ENCODE measurements around the gene CXCL12. TPM values are rescaled to one million over a fixed set of nuclear protein-coding genes. Genes with fewer than 3 reads are reported as not detected.

The CXCL12 gene
- total and polyA plus RNA-seq, 2 of the 13 experiments (the other 11 are each of a cell fraction or from before 2014, with no cell fraction given), result not detected

GRCh38 chr10:44377651-44378310, 7.1 kb downstream of the CXCL12 start:
- Histone ChIP-seq H3K79me2 (ENCODE audit: insufficient read depth, low read length) (no peaks in the 10 kb centered on the region), H3K4me2 (ENCODE audit: low read depth, low read length) (no peak overlapping the region), H3K9me3 (ENCODE audit: low read length) (no peaks in the 10 kb centered on the region), H3K4me3 (replicated peaks in 1 of 3; ENCODE audit: insufficient read depth in 1 of 3, low read depth in 2 of 3, low read length in 3 of 3) (no peak overlapping the region), H2AFZ (ENCODE audit: low read length) (no peak overlapping the region), H3K9ac (ENCODE audit: insufficient read depth, low read depth, low read length) (no peak overlapping the region), H3K36me3 (replicated peaks in 1 of 2; ENCODE audit: control insufficient read depth in 1 of 2, insufficient read depth in 2 of 2, low read length in 2 of 2) (no peaks in the 10 kb centered on the region), H3K4me1 (ENCODE audit: insufficient read depth, low read length) (no peaks in the 10 kb centered on the region), H3K27me3 (ENCODE audit: control insufficient read depth in 1 of 2, insufficient read depth in 2 of 2, low read length in 2 of 2) (peaks cover 4 to 20% of the 10 kb centered on the region in 2 experiments; a peak in 4 of 5 replicates), H3K27ac (ENCODE audit: extremely low read length, insufficient read depth, low read length) (no peak overlapping the region), H4K20me1 (ENCODE audit: insufficient read depth, low read length) (no peaks in the 10 kb centered on the region)
- FAIRE-seq, result no peak
- in situ Hi-C loops (cut with HindIII; ENCODE audit: extremely low pct_ligation_motif_present, low pct_unique_long_range_greater_than_20kb), result no loop called here
- no peak for DNase-seq (ENCODE audit: low spot score)
- CTCF ChIA-PET (ENCODE audit: low intra/inter-chr PET ratio, low total read pairs), result no interaction called here
- BruUV-seq (replicated peaks), result no TSS peak
- intact Hi-C loops (cut with micrococcal nuclease; ENCODE audit: unreplicated experiment), result no loop called here
- no peak for ATAC-seq
- WGBS (ENCODE audit: low lambda C conversion rate), result 69% methylated on average over 14 of the region's 16 CpGs
- no peak for TF ChIP-seq ZNF576 (CRISPR knock-in tag; IDR thresholded peaks at IDR 0.05)
- TF ChIP-seq POLR2G (IDR thresholded peaks at IDR 0.05; ENCODE audit: low read depth, low read length), result no peak
- no peak for TF ChIP-seq USF2 (IDR thresholded peaks at IDR 0.05; ENCODE audit: low read depth, low read length)
- TF ChIP-seq USF2 (CRISPR knock-in tag; IDR thresholded peaks at IDR 0.05; ENCODE audit: borderline replicate concordance), result no peak
- POLR2A ChIA-PET, result no interaction called here

GRCh38 chr10:44376472-44377099, 8.3 kb downstream of the CXCL12 start:
- Histone ChIP-seq H3K9me3 (ENCODE audit: low read length) (no peaks in the 10 kb centered on the region), H3K27me3 (ENCODE audit: control insufficient read depth in 1 of 2, insufficient read depth in 2 of 2, low read length in 2 of 2) (peaks cover 4 to 23% of the 10 kb centered on the region in 2 experiments; a peak in 4 of 5 replicates), H3K9ac (ENCODE audit: insufficient read depth, low read depth, low read length) (no peak overlapping the region), H3K4me3 (replicated peaks in 1 of 3; ENCODE audit: insufficient read depth in 1 of 3, low read depth in 2 of 3, low read length in 3 of 3) (no peak overlapping the region), H3K36me3 (replicated peaks in 1 of 2; ENCODE audit: control insufficient read depth in 1 of 2, insufficient read depth in 2 of 2, low read length in 2 of 2) (no peaks in the 10 kb centered on the region), H3K79me2 (ENCODE audit: insufficient read depth, low read length) (no peaks in the 10 kb centered on the region), H3K27ac (ENCODE audit: extremely low read length, insufficient read depth, low read length) (no peak overlapping the region), H3K4me2 (ENCODE audit: low read depth, low read length) (no peak overlapping the region), H4K20me1 (ENCODE audit: insufficient read depth, low read length) (no peaks in the 10 kb centered on the region), H2AFZ (ENCODE audit: low read length) (no peak overlapping the region), H3K4me1 (ENCODE audit: insufficient read depth, low read length) (no peaks in the 10 kb centered on the region)
- in situ Hi-C loops (cut with HindIII; ENCODE audit: extremely low pct_ligation_motif_present, low pct_unique_long_range_greater_than_20kb) (no loop called here), intact Hi-C loops (cut with micrococcal nuclease; ENCODE audit: unreplicated experiment) (no loop called here)
- ATAC-seq (no peak), FAIRE-seq (no peak), DNase-seq (ENCODE audit: low spot score) (no peak)
- WGBS (ENCODE audit: low lambda C conversion rate), result 6% methylated on average over 7 of the region's 7 CpGs
- BruUV-seq (replicated peaks), result no TSS peak
- POLR2A ChIA-PET, result no interaction called here
- CTCF ChIA-PET (ENCODE audit: low intra/inter-chr PET ratio, low total read pairs), result no interaction called here
- TF ChIP-seq ZNF12 (CRISPR knock-in tag; IDR thresholded peaks at IDR 0.05) (no peak), ZNF160 (CRISPR knock-in tag; IDR thresholded peaks at IDR 0.05) (no peak), ZNF44 (CRISPR knock-in tag; IDR thresholded peaks at IDR 0.05) (no peak), TCF12 (IDR thresholded peaks at IDR 0.05) (no peak), TCF12 (CRISPR knock-in tag; IDR thresholded peaks at IDR 0.05) (no peak)
- TF ChIP-seq, protein P1, sequence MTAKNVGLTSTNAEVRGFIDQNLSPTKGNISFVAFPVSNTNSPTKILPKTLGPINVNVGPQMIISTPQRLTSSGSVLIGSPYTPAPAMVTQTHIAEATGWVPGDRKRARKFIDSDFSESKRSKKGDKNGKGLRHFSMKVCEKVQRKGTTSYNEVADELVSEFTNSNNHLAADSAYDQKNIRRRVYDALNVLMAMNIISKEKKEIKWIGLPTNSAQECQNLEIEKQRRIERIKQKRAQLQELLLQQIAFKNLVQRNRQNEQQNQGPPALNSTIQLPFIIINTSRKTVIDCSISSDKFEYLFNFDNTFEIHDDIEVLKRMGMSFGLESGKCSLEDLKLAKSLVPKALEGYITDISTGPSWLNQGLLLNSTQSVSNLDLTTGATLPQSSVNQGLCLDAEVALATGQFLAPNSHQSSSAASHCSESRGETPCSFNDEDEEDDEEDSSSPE (CRISPR knock-in tag; IDR thresholded peaks at IDR 0.05), result no peak

Data from HepG2 (cell line).